Measurements from ENCODE around the gene RUFY1.

DNA sequence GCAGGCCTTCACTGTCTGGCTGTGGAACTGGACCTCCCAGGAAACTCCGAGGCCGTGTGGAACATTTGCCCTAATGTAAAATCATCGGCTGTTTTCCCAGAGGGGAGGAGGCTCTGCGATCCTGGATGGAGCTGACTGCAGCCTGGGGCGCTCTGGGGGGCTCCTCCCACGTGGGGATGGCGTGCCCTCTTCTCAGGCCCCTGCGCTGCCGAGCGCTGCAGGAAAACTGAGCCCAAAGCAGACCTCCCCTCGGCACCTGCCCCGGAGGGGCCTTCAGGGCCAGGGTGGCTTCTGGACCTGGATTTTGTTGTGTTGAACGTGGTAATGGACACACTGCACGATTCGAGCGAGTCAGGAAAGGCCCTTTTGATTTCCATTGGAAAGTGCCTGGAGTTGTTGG, 49.2 kb downstream of the RUFY1 start:
- TF ChIP-seq MXI1 (IDR thresholded peaks at IDR 0.05; ENCODE audit: low read depth, low read length) (no peak), YY1 (IDR thresholded peaks at IDR 0.05; ENCODE audit: low read depth) (no peak), JUND (IDR thresholded peaks at IDR 0.05) (no peak), EZH2phosphoT487 (IDR thresholded peaks at IDR 0.05; ENCODE audit: borderline replicate concordance, low read depth) (no peak), POLR2AphosphoS5 (IDR thresholded peaks at IDR 0.05; ENCODE audit: low read depth, low read length) (no peak), TCF12 (IDR thresholded peaks at IDR 0.05) (no peak)
- TF ChIP-seq, protein P1, sequence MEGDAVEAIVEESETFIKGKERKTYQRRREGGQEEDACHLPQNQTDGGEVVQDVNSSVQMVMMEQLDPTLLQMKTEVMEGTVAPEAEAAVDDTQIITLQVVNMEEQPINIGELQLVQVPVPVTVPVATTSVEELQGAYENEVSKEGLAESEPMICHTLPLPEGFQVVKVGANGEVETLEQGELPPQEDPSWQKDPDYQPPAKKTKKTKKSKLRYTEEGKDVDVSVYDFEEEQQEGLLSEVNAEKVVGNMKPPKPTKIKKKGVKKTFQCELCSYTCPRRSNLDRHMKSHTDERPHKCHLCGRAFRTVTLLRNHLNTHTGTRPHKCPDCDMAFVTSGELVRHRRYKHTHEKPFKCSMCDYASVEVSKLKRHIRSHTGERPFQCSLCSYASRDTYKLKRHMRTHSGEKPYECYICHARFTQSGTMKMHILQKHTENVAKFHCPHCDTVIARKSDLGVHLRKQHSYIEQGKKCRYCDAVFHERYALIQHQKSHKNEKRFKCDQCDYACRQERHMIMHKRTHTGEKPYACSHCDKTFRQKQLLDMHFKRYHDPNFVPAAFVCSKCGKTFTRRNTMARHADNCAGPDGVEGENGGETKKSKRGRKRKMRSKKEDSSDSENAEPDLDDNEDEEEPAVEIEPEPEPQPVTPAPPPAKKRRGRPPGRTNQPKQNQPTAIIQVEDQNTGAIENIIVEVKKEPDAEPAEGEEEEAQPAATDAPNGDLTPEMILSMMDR (IDR thresholded peaks at IDR 0.05) = no peak
- TF ChIP-seq, protein P2, sequence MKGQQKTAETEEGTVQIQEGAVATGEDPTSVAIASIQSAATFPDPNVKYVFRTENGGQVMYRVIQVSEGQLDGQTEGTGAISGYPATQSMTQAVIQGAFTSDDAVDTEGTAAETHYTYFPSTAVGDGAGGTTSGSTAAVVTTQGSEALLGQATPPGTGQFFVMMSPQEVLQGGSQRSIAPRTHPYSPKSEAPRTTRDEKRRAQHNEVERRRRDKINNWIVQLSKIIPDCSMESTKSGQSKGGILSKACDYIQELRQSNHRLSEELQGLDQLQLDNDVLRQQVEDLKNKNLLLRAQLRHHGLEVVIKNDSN (IDR thresholded peaks at IDR 0.05; ENCODE audit: borderline replicate concordance, low read depth) = no peak
- TF ChIP-seq, protein P3, sequence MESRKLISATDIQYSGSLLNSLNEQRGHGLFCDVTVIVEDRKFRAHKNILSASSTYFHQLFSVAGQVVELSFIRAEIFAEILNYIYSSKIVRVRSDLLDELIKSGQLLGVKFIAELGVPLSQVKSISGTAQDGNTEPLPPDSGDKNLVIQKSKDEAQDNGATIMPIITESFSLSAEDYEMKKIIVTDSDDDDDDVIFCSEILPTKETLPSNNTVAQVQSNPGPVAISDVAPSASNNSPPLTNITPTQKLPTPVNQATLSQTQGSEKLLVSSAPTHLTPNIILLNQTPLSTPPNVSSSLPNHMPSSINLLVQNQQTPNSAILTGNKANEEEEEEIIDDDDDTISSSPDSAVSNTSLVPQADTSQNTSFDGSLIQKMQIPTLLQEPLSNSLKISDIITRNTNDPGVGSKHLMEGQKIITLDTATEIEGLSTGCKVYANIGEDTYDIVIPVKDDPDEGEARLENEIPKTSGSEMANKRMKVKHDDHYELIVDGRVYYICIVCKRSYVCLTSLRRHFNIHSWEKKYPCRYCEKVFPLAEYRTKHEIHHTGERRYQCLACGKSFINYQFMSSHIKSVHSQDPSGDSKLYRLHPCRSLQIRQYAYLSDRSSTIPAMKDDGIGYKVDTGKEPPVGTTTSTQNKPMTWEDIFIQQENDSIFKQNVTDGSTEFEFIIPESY (IDR thresholded peaks at IDR 0.05; ENCODE audit: borderline replicate concordance, low read depth) = no peak
- TF ChIP-seq, protein P4, sequence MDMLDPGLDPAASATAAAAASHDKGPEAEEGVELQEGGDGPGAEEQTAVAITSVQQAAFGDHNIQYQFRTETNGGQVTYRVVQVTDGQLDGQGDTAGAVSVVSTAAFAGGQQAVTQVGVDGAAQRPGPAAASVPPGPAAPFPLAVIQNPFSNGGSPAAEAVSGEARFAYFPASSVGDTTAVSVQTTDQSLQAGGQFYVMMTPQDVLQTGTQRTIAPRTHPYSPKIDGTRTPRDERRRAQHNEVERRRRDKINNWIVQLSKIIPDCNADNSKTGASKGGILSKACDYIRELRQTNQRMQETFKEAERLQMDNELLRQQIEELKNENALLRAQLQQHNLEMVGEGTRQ (IDR thresholded peaks at IDR 0.05; ENCODE audit: borderline replicate concordance, low read depth, low read length) = no peak
